GM18520 (cell line): ENCODE results near the gene JPT2.
A peak's percentile ranks its signal among the peaks of the same experiment; 100 is the strongest.
"Not testable (repeated sequence)": the region's sequence is repeated elsewhere in the genome, so short reads cannot be mapped to it uniquely, and the experiment has no call there.

Experiments used
- ATAC-seq: cut with Tn5 transposase; IDR thresholded peaks from one replicate; pipeline ENCODE4 v1.9.1; 2021; ENCODE audit not compliant: unreplicated experiment

JPT2 gene

GRCh38 chr16:1673424-1674151, 4.5 kb upstream of the JPT2 start:
- ATAC-seq: no peak

GRCh38 chr16:1674306-1674705, 3.8 kb upstream of the JPT2 start:
- ATAC-seq: no peak

- no peak for ATAC-seq
Observed at GRCh38 chr16:1674751-1675664, 3.1 kb upstream of the JPT2 start.

- no peak for ATAC-seq
Observed at GRCh38 chr16:1676661-1677060, 1.4 kb upstream of the JPT2 start.

- ATAC-seq: no peak
Observed at GRCh38 chr16:1677339-1677738, 740 bp upstream of the JPT2 start.

GRCh38 chr16:1678500-1679098, 520 bp downstream of the JPT2 start:
- ATAC-seq: peak; percentile 2

GRCh38 chr16:1680361-1680760, 2.3 kb downstream of the JPT2 start:
- no peak for ATAC-seq

- ATAC-seq: no peak
Observed at GRCh38 chr16:1681032-1681431, 3.0 kb downstream of the JPT2 start.

GRCh38 chr16:1687427-1688316, 9.6 kb downstream of the JPT2 start:
- ATAC-seq: no peak

GRCh38 chr16:1688807-1689560, 10.9 kb downstream of the JPT2 start:
- no peak for ATAC-seq

GRCh38 chr16:1689853-1690252, 11.8 kb downstream of the JPT2 start:
- no peak for ATAC-seq

GRCh38 chr16:1690810-1691209, 12.7 kb downstream of the JPT2 start:
- no peak for ATAC-seq

GRCh38 chr16:1691276-1691675, 13.2 kb downstream of the JPT2 start:
- ATAC-seq: no peak

- ATAC-seq: no peak
Observed at GRCh38 chr16:1691956-1692355, 13.9 kb downstream of the JPT2 start.

GRCh38 chr16:1696863-1697262, 18.8 kb downstream of the JPT2 start:
- ATAC-seq: no peak

GRCh38 chr16:1698680-1699079, 20.6 kb downstream of the JPT2 start:
- no peak for ATAC-seq

GRCh38 chr16:1700246-1700645, 22.2 kb downstream of the JPT2 start:
- no peak for ATAC-seq

GRCh38 chr16:1701216-1701878, 23.3 kb downstream of the JPT2 start:
- ATAC-seq: no peak

- ATAC-seq: not testable (repeated sequence)
Observed at GRCh38 chr16:1705324-1705687, 27.2 kb downstream of the JPT2 start.
